Nephron (organoid): ENCODE results near the gene GABRR2.
"Not testable (repeated sequence)": the region's sequence is repeated elsewhere in the genome, so short reads cannot be mapped to it uniquely, and the experiment has no call there.

Experiments used
- H3K27ac Mint-ChIP-seq, 3 experiments: 2 replicates each; pipeline ENCODE4 v1.8.0; 2020; ENCODE audit warnings: mixed read lengths in 3 of 3, mild to moderate bottlenecking in 2 of 3, moderate library complexity in 1 of 3
- H3K27me3 Mint-ChIP-seq: 2 replicates; pipeline ENCODE4 v1.8.0; 2021; ENCODE audit warnings: low read depth, mild to moderate bottlenecking, moderate library complexity, mixed read lengths
- H3K36me3 Mint-ChIP-seq: 2 replicates; pipeline ENCODE4 v1.8.0; 2020; ENCODE audit warnings: low read depth, mixed read lengths
- H3K4me1 Mint-ChIP-seq: 2 replicates; pipeline ENCODE4 v1.8.0; 2020; ENCODE audit warnings: mixed read lengths
- H3K4me3 Mint-ChIP-seq, 3 experiments: 2 replicates each; pipeline ENCODE4 v1.8.0; 2020; ENCODE audit warnings: mild to moderate bottlenecking in 3 of 3, mixed read lengths in 3 of 3, moderate library complexity in 2 of 3
- H3K9me3 Mint-ChIP-seq: 2 replicates; pipeline ENCODE4 v1.8.0; 2020; ENCODE audit warnings: mixed read lengths
- CTCF ChIP-seq, 3 experiments: fragments of 200-600 bp; sonication (generic); IDR thresholded peaks; one replicate each; pipeline ENCODE4 v1.5.0; 2021; ENCODE audit warnings: antibody characterized with exemption in 3 of 3; ENCODE audit not compliant: unreplicated experiment in 3 of 3

The GABRR2 gene

GRCh38 chr6:89295981-89296380, 19.1 kb downstream of the GABRR2 start:
- no peak for TF ChIP-seq CTCF (IDR thresholded peaks at IDR 0.05; ENCODE audit: unreplicated experiment in 3 of 3)
- peaks cover 9% of the 10 kb centered on the region for H3K27me3 Mint-ChIP-seq
- H3K9me3 Mint-ChIP-seq, result peaks cover 3% of the 10 kb centered on the region
- H3K4me3 Mint-ChIP-seq, result no peak overlapping the region
- H3K36me3 Mint-ChIP-seq, result no peaks in the 10 kb centered on the region
- H3K4me1 Mint-ChIP-seq, result peaks cover 35% of the 10 kb centered on the region
- H3K27ac Mint-ChIP-seq, result no peak overlapping the region

- H3K27ac Mint-ChIP-seq, H3K36me3 Mint-ChIP-seq, H3K9me3 Mint-ChIP-seq, H3K27me3 Mint-ChIP-seq, H3K4me3 Mint-ChIP-seq: not testable (repeated sequence)
- peaks cover 40% of the 10 kb centered on the region for H3K4me1 Mint-ChIP-seq
Measured at GRCh38 chr6:89295116-89295515, 20.0 kb downstream of the GABRR2 start.

GRCh38 chr6:89291256-89291819, 23.8 kb downstream of the GABRR2 start:
- H3K4me3 Mint-ChIP-seq, result no peak overlapping the region
- no peaks in the 10 kb centered on the region for H3K36me3 Mint-ChIP-seq
- peaks cover 33% of the 10 kb centered on the region for H3K4me1 Mint-ChIP-seq
- H3K27me3 Mint-ChIP-seq, result no peaks in the 10 kb centered on the region
- TF ChIP-seq CTCF (IDR thresholded peaks at IDR 0.05; ENCODE audit: unreplicated experiment in 3 of 3), result no peak
- H3K9me3 Mint-ChIP-seq, result peaks cover 3% of the 10 kb centered on the region
- peak overlapping the region in 1 of 3 experiments; percentile 0 for H3K27ac Mint-ChIP-seq

- H3K9me3 Mint-ChIP-seq, result peaks cover 3% of the 10 kb centered on the region
- H3K27ac Mint-ChIP-seq, result peak overlapping the region in 1 of 3 experiments; percentile 0
- no peak overlapping the region for H3K4me3 Mint-ChIP-seq
- H3K27me3 Mint-ChIP-seq, result no peaks in the 10 kb centered on the region
- TF ChIP-seq CTCF (IDR thresholded peaks at IDR 0.05; ENCODE audit: unreplicated experiment in 3 of 3), result no peak
- peaks cover 33% of the 10 kb centered on the region for H3K4me1 Mint-ChIP-seq
- no peaks in the 10 kb centered on the region for H3K36me3 Mint-ChIP-seq
Measured at GRCh38 chr6:89290401-89291155, 24.5 kb downstream of the GABRR2 start.

- Mint-ChIP-seq H3K4me3 (no peak overlapping the region), H3K27me3 (no peaks in the 10 kb centered on the region), H3K9me3 (no peaks in the 10 kb centered on the region), H3K36me3 (no peaks in the 10 kb centered on the region), H3K4me1 (peaks cover 33% of the 10 kb centered on the region), H3K27ac (no peak overlapping the region)
- TF ChIP-seq CTCF (IDR thresholded peaks at IDR 0.05; ENCODE audit: unreplicated experiment in 3 of 3), result no peak
Measured at GRCh38 chr6:89289710-89290109, 25.4 kb downstream of the GABRR2 start.

GRCh38 chr6:89287351-89288028, 27.6 kb downstream of the GABRR2 start:
- Mint-ChIP-seq H3K27ac (no peak overlapping the region), H3K27me3 (peaks cover 3% of the 10 kb centered on the region), H3K4me1 (peaks cover 33% of the 10 kb centered on the region), H3K36me3 (no peaks in the 10 kb centered on the region), H3K4me3 (no peak overlapping the region), H3K9me3 (no peaks in the 10 kb centered on the region)
- TF ChIP-seq CTCF (IDR thresholded peaks at IDR 0.05; ENCODE audit: unreplicated experiment in 3 of 3), result no peak
